Measurements from ENCODE around the gene MTX1. TPM values are rescaled to one million over a fixed set of nuclear protein-coding genes. Genes with fewer than 3 reads are reported as not detected.
"Not testable (repeated sequence)": the region's sequence is repeated elsewhere in the genome, so short reads cannot be mapped to it uniquely, and the experiment has no call there.

The MTX1 gene
- polyA plus RNA-seq, 1 donor = 38.6 TPM

DNA sequence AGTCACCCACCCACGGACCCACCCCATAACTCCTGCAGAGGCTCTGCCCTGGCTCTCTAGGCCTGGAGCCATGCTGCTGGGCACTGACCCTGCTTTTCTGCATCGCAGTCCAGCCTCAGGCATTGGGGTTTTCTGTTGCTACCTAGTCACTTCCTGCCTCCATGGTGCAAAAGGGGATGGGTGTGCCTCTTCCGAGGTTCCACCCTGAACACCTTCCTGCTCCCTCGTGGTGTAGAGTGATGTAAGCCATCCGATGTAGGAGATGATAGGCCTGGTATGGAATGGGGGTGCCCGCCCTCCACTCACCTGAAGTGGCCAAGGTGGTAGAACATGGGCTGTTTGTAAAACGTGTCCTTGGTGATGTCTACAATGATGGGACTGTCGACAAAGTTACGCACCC is 26.9 kb downstream of the MTX1 start:
- H3K27ac ChIP-seq (ENCODE audit: low read length); H3K4me3 ChIP-seq (ENCODE audit: low read length); H3K9me3 ChIP-seq (ENCODE audit: control insufficient read depth, low read depth, low read length); H3K27me3 ChIP-seq (ENCODE audit: control insufficient read depth, insufficient read depth, low read length); DNase-seq; H3K4me1 ChIP-seq (ENCODE audit: control insufficient read depth, insufficient read depth, low read length): not testable (repeated sequence)
- peaks cover 28% of the 10 kb centered on the region for H3K36me3 ChIP-seq (ENCODE audit: control insufficient read depth, insufficient read depth, low read length)
- WGBS (ENCODE audit: insufficient coverage, low lambda C conversion rate) = no CpG with 5 or more reads among the region's 9 CpGs

DNA sequence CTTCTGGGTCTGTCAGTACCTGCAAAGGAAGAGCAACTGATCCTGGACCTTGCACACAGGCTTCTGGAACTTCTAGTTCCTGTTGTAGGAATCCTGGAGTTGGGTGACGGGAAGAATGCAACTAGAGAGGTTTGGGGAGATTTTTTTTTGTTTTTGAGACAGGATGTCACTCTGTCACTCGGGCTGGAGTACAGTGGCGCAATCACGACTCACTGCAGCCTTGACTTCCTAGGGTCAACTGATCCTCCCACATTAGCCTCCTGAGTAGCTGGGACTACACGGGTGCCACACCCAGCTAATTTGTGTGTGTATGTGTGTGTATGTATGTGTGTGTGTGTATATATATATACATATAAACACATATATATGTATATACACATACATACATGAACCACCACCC is 28.0 kb downstream of the MTX1 start:
- Histone ChIP-seq H3K36me3 (ENCODE audit: control insufficient read depth, insufficient read depth, low read length) (peaks cover 28% of the 10 kb centered on the region), H3K4me1 (ENCODE audit: control insufficient read depth, insufficient read depth, low read length) (no peaks in the 10 kb centered on the region), H3K27me3 (ENCODE audit: control insufficient read depth, insufficient read depth, low read length) (no peaks in the 10 kb centered on the region), H3K9me3 (ENCODE audit: control insufficient read depth, low read depth, low read length) (no peaks in the 10 kb centered on the region), H3K4me3 (ENCODE audit: low read length) (no peak overlapping the region), H3K27ac (ENCODE audit: low read length) (no peak overlapping the region)
- DNase-seq = no peak
- WGBS (ENCODE audit: insufficient coverage, low lambda C conversion rate) = no CpG with 5 or more reads among the region's 5 CpGs

DNA sequence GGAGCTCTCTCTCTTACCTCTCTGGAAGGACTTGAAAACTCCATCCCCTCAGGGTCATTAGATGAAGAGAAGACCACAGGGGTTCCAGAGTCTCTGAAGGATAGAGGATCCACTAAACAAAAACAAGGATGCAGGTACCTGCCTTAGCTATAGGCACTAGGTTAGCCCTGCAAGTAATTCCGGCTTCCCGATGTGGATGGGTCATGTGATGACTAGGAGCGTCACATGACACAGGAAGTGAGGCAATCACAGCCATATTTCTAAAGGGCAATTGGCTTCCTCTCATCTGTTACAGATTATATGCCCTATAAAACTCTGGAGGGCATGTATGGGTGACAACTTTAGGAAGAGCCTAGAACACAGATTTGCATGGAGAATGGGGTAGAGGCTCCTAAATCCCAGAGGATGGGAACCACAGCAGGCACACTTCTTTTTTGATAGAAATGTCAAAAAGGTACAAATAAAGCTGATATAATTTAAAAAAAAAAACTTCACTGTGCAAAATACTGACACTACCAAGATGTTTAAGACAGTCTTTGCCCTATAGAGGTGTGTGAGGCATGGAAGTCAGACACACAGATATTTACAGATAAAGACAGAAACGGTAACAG is 32.7 kb downstream of the MTX1 start:
- H3K27me3 ChIP-seq (ENCODE audit: control insufficient read depth, insufficient read depth, low read length) = no peaks in the 10 kb centered on the region
- H3K27ac ChIP-seq (ENCODE audit: low read length) = no peak overlapping the region
- 40% methylated on average over 1 of the region's 4 CpGs for WGBS (ENCODE audit: insufficient coverage, low lambda C conversion rate)
- peaks cover 22% of the 10 kb centered on the region for H3K36me3 ChIP-seq (ENCODE audit: control insufficient read depth, insufficient read depth, low read length)
- peaks cover 7% of the 10 kb centered on the region for H3K4me1 ChIP-seq (ENCODE audit: control insufficient read depth, insufficient read depth, low read length)
- peak overlapping the region; percentile 31 for H3K4me3 ChIP-seq (ENCODE audit: low read length)
- peaks cover 4% of the 10 kb centered on the region for H3K9me3 ChIP-seq (ENCODE audit: control insufficient read depth, low read depth, low read length)
- peak; percentile 71 to 84 for DNase-seq

DNA sequence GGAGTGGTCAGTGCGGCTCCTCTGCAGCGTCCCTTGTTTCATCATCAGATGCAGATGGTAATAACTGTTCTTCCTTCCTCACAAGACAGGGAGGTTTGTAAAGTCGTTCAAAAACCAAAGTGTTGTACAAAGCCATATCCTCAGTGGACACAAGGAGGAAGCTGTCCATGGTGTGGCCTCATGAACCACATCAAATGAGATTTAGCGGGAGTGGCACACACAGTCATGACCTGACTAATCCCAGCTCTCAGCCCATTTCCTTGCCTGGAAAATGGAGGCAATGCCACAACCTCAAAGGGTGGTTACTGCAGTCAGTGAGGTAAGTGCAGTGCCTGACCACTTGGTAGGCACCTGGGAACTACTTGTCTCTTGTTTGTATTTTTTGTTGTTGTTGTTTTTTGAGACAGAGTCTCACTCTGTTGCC is 33.4 kb downstream of the MTX1 start:
- Histone ChIP-seq H3K9me3 (ENCODE audit: control insufficient read depth, low read depth, low read length) (peaks cover 4% of the 10 kb centered on the region), H3K27ac (ENCODE audit: low read length) (no peak overlapping the region), H3K36me3 (ENCODE audit: control insufficient read depth, insufficient read depth, low read length) (peaks cover 16% of the 10 kb centered on the region), H3K4me1 (ENCODE audit: control insufficient read depth, insufficient read depth, low read length) (peaks cover 7% of the 10 kb centered on the region), H3K4me3 (ENCODE audit: low read length) (no peak overlapping the region), H3K27me3 (ENCODE audit: control insufficient read depth, insufficient read depth, low read length) (no peaks in the 10 kb centered on the region)
- no CpG with 5 or more reads among the region's 4 CpGs for WGBS (ENCODE audit: insufficient coverage, low lambda C conversion rate)
- DNase-seq = no peak

DNA sequence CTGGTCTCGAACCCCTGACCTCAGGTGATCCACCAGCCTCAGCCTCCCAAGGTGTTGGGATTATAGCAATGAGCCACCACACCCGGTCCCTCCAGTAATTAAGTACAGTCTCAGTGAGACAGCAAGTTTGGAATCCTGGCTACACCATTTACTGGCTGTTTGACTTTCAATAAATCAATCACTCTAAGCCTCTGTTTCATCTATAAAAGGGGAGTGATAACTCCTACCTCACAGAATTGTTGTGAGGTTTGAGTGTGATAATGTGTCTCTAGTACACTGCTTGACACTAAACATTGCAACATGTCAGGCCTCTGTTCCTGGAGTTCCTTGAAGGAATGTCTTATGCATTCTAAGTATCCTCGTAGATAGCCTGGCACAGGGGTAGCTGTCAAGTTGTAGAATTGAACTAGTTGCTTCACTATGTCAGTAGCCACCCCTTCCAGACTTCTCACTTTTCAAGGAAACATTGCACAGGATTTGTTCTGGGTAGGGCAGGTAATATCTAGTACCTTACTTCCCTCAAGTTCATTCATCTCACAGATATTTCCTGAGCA is 34.4 kb downstream of the MTX1 start:
- Histone ChIP-seq H3K4me3 (ENCODE audit: low read length) (no peak overlapping the region), H3K36me3 (ENCODE audit: control insufficient read depth, insufficient read depth, low read length) (peaks cover 19% of the 10 kb centered on the region), H3K4me1 (ENCODE audit: control insufficient read depth, insufficient read depth, low read length) (peaks cover 7% of the 10 kb centered on the region), H3K27me3 (ENCODE audit: control insufficient read depth, insufficient read depth, low read length) (no peaks in the 10 kb centered on the region), H3K27ac (ENCODE audit: low read length) (no peak overlapping the region), H3K9me3 (ENCODE audit: control insufficient read depth, low read depth, low read length) (peaks cover 4% of the 10 kb centered on the region)
- WGBS (ENCODE audit: insufficient coverage, low lambda C conversion rate) = no CpG with 5 or more reads among the region's 3 CpGs
- no peak for DNase-seq

DNA sequence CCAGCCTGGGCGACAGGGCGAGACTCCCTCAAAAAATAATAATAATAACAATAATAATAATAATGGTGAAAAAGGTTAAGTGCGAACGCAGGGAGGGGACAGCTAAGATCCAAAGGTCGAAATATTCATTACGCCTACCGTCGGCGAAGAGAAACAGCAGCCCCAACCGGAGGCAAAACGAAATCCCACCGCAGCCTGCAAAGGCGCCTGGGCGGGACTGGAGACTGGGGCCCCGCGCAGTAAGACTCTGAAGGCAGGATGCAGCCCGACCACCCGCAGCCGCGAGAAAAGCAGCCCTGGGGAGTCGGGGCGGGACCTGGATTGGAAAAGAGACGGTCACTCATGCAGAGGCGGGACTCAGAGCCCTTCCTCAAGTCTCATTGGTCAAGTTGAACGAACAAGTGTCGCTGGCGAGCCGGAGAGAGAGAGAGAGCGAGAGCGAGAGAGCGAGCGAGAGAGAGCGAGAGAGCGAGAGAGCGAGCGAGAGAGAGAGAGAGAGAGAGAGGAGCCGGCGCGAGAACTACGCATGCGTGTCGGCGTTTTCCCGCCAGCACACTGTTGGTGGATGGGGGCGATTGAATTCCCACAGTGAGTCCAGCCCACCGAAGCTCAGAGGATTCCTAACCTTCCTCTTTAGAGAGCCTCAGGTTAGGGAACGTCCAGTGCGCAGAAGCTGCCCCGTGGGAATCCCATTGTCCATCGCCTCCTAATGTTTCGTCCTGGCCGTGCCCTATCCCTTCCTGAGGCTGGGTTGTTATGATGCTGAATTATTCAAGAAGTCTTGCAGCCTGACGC is 36.1 kb downstream of the MTX1 start:
- Histone ChIP-seq H3K4me1 (ENCODE audit: control insufficient read depth, insufficient read depth, low read length) (peaks cover 7% of the 10 kb centered on the region), H3K4me3 (ENCODE audit: low read length) (peak overlapping the region; percentile 75), H3K36me3 (ENCODE audit: control insufficient read depth, insufficient read depth, low read length) (peaks cover 18% of the 10 kb centered on the region), H3K9me3 (ENCODE audit: control insufficient read depth, low read depth, low read length) (peaks cover 4% of the 10 kb centered on the region), H3K27me3 (ENCODE audit: control insufficient read depth, insufficient read depth, low read length) (no peaks in the 10 kb centered on the region), H3K27ac (ENCODE audit: low read length) (peak overlapping the region; percentile 90)
- WGBS (ENCODE audit: insufficient coverage, low lambda C conversion rate) = no CpG with 5 or more reads among the region's 53 CpGs
- peak; percentile 96 to 98 for DNase-seq

DNA sequence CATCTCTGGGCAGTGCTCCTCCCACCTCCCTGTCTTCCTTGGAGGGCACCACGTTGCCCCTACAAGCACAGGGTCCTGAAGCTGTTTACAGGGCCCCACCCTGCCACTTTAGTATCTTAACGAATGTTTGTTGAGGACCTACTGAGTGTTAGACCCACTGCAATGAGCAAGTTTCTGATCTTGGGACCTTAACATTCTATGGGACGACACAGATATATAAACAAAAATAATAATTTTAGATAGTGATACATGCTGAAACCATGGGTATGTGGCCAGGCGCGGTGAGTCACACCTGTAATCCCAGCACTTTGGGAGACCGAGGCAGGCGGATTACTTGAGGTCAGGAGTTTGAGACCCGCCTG is 36.6 kb downstream of the MTX1 start:
- no CpG with 5 or more reads among the region's 8 CpGs for WGBS (ENCODE audit: insufficient coverage, low lambda C conversion rate)
- Histone ChIP-seq H3K4me3 (ENCODE audit: low read length) (peak overlapping the region; percentile 75), H3K27me3 (ENCODE audit: control insufficient read depth, insufficient read depth, low read length) (no peaks in the 10 kb centered on the region), H3K9me3 (ENCODE audit: control insufficient read depth, low read depth, low read length) (peaks cover 4% of the 10 kb centered on the region), H3K4me1 (ENCODE audit: control insufficient read depth, insufficient read depth, low read length) (peaks cover 7% of the 10 kb centered on the region), H3K27ac (ENCODE audit: low read length) (peak overlapping the region; percentile 90), H3K36me3 (ENCODE audit: control insufficient read depth, insufficient read depth, low read length) (peaks cover 14% of the 10 kb centered on the region)
- DNase-seq = no peak

DNA sequence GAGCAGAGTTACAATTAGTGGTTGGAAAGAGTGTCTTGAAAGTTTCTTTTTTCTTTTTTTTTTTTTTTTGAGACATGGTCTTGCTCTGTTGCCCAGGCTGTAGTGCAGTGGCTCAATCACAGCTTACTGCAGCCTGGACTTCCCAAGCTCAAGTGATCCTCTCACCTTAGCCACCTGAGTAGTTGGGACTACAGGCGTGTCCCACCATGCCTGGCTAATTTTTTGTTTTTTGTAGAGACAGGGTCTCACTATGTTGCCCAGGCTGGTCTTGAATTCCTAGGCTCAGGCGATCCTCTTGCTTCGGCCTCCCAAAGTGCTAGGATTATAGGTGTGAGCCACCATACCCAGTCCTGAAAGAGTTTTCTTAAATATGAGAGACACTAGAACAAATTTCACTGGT is 38.3 kb downstream of the MTX1 start:
- H3K9me3 ChIP-seq (ENCODE audit: control insufficient read depth, low read depth, low read length); H3K27ac ChIP-seq (ENCODE audit: low read length); H3K27me3 ChIP-seq (ENCODE audit: control insufficient read depth, insufficient read depth, low read length); DNase-seq; H3K4me3 ChIP-seq (ENCODE audit: low read length): not testable (repeated sequence)
- H3K36me3 ChIP-seq (ENCODE audit: control insufficient read depth, insufficient read depth, low read length) = peaks cover 14% of the 10 kb centered on the region
- H3K4me1 ChIP-seq (ENCODE audit: control insufficient read depth, insufficient read depth, low read length) = peaks cover 13% of the 10 kb centered on the region
- WGBS (ENCODE audit: insufficient coverage, low lambda C conversion rate) = 100% methylated on average over 2 of the region's 3 CpGs

DNA sequence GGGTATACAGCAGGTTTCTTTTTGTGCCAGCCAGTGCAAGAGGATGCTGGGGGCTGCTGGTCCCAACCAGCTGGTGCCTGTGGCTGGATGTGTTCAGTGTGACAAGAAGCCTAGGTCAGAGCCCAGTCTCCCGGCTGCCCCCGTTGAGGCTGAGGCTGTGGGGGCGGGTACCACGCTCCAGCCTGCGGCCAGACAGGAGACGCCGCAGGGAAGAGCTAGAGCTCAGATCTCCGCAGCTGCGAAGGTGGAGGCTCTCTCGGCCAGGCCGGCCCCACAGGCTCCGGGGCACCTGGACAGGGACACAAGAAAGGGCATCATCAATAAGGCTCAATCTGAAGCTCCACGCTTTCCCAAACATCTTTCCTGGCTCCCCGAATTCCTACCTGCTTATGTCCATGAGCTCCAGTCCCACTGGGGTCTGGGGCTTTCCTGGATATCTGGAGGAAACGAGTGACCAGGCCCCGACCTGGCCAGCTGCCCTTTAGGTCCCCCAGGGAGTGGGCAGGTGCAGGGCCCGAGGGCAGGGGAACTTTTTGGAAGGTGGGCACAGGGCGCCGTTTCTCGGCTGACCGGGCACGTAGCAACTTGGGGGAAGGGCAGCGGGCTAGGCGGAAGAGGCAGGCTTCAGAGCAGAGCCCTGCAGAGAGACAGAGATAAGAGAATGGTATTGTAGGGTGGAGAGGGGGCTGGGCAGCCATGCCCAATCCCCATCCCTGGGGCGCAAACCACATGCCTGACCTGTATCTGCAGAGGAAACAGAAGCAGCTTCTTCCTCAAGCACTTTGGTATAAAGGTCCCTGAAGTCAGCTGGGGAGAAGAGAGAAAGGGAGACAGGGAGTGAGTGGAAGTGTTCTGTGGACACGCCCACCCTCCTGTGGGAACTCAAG is 39.4 kb downstream of the MTX1 start:
- Histone ChIP-seq H3K4me3 (ENCODE audit: low read length) (no peak overlapping the region), H3K4me1 (ENCODE audit: control insufficient read depth, insufficient read depth, low read length) (peaks cover 13% of the 10 kb centered on the region), H3K27me3 (ENCODE audit: control insufficient read depth, insufficient read depth, low read length) (no peaks in the 10 kb centered on the region), H3K27ac (ENCODE audit: low read length) (no peak overlapping the region), H3K36me3 (ENCODE audit: control insufficient read depth, insufficient read depth, low read length) (peaks cover 14% of the 10 kb centered on the region), H3K9me3 (ENCODE audit: control insufficient read depth, low read depth, low read length) (peaks cover 4% of the 10 kb centered on the region)
- no peak for DNase-seq
- no CpG with 5 or more reads among the region's 26 CpGs for WGBS (ENCODE audit: insufficient coverage, low lambda C conversion rate)

DNA sequence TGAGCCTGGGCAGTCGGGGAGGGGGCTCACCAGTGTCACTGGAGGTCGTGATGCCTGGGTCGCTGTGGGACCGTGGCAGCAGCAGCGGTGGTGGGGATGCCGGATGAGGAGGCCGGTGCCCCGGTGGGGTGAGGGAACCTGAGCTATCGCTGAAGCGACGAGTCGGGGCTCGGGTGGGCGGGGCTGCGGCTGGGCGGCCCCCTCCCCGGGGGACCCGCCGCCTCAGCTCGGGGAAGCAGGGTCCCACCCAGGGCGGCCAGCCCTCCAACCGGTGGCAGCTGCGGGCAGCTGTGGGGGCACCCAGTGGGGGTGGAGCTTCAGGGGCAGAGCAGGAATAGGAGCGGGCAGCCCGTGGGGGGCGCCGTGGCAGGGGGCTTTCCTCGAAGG is 41.7 kb downstream of the MTX1 start:
- Histone ChIP-seq H3K9me3 (ENCODE audit: control insufficient read depth, low read depth, low read length) (no peaks in the 10 kb centered on the region), H3K4me3 (ENCODE audit: low read length) (peak overlapping the region; percentile 55), H3K27ac (ENCODE audit: low read length) (no peak overlapping the region), H3K36me3 (ENCODE audit: control insufficient read depth, insufficient read depth, low read length) (peaks cover 14% of the 10 kb centered on the region), H3K27me3 (ENCODE audit: control insufficient read depth, insufficient read depth, low read length) (no peaks in the 10 kb centered on the region), H3K4me1 (ENCODE audit: control insufficient read depth, insufficient read depth, low read length) (peaks cover 15% of the 10 kb centered on the region)
- no peak for DNase-seq
- WGBS (ENCODE audit: insufficient coverage, low lambda C conversion rate) = no CpG with 5 or more reads among the region's 28 CpGs
